ENCODE results near the gene AP1M1. TPM values are rescaled to one million over a fixed set of nuclear protein-coding genes. Genes with fewer than 3 reads are reported as not detected.
A peak's percentile ranks its signal among the peaks of the same experiment; 100 is the strongest.
"Not testable (repeated sequence)": the region's sequence is repeated elsewhere in the genome, so short reads cannot be mapped to it uniquely, and the experiment has no call there.

Gene AP1M1
- total RNA-seq, 1 donor from 2014 or later = 76.5 TPM

GRCh38 chr19:16259385-16260159 lies 61.9 kb downstream of the AP1M1 start:
- no peak for DNase-seq (ENCODE audit: low spot score)
- no peak for ATAC-seq

GRCh38 chr19:16260160-16260811 lies 62.6 kb downstream of the AP1M1 start:
- ATAC-seq (no peak), DNase-seq (ENCODE audit: low spot score) (no peak)

DNA sequence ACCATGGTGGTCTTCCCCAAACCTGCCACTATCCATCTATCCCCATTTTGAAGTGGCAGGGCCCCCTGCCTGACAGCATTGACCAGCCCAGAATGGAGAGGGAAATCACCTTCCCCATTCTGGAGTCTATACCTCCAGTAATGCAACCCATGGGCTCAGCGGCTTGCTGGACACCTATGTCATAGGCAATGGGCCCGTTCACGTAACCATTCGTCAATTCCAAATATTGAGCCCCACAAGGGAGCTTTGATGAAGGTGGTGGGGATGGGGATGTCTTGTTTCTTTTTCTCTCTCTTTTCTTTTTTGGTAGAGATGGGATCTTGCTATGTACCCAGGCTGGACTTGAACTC lies 63.1 kb downstream of the AP1M1 start:
- DNase-seq (ENCODE audit: low spot score) (no peak), ATAC-seq (no peak)

DNA sequence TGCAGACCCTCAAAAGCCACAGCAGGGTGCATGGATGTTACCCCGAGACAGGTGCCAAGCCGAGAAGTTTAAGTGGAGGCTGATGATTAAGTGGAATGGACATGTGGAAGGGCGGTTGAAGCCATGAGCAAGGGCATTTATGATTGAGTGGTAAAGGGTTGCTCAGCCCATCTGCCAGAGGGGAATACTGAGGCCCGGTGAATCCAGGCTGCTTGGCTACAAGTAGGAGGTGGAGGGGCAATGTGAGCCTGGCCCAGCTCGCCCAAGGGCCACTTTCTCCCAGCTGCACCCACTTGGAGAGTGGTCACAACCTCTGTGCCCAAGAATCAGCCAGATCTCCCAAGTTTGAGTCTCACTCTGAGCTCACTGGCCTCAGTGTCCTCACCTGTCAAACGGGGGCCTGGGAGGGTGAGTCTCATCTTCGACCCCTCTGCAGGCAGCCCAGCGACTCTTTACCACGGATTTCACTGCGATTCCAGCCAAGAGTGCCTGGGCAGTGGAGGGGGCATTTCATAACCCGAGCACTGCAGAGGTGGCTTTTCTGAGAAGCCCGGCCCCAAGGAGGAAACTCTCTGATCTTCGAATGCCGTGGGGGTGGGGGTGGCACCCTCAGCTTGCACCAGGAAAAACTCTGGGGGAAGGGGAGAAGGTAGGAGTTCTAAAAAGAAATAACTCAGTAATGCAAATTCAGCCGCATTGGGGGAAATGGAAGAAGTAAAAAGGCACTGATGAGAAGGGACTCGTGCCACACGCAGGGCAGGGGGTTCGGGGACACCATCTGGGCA lies 64.1 kb downstream of the AP1M1 start:
- no peak for ATAC-seq
- no peak for DNase-seq (ENCODE audit: low spot score)

- peak; percentile 88 for ATAC-seq
- DNase-seq (ENCODE audit: low spot score) = peak; percentile 83
Measured at GRCh38 chr19:16262618-16263017, 64.9 kb downstream of the AP1M1 start.

DNA sequence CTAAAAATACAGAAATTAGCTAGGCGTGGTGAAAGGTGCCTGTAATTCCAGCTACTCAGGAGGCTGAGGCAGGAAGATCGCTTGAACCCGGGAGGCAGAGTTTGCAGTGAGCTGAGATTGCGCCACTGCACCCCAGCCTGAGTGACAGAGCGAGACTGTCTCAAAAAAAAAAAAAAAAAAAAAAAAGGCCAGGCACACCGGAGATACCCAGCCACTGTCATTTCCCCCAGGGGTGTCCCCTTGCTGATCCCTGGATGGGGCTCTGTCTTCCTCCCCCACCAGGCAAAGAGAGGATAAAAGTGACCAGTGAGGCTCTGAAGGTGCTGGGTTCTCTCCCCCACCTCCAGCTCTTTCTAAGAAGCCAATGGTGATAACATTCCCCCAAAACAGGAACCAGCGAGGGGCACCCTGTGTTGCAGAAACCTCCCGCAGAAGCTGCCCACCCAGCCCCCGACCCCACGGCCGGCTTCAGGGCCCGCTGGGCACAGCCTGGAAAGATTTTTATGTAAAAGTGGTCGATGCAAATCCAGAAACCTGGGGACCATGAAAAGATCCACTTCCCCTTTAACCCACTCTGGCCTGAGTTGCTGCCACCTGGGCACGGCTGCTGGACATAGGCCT lies 65.5 kb downstream of the AP1M1 start:
- peak; percentile 53 for ATAC-seq

DNA sequence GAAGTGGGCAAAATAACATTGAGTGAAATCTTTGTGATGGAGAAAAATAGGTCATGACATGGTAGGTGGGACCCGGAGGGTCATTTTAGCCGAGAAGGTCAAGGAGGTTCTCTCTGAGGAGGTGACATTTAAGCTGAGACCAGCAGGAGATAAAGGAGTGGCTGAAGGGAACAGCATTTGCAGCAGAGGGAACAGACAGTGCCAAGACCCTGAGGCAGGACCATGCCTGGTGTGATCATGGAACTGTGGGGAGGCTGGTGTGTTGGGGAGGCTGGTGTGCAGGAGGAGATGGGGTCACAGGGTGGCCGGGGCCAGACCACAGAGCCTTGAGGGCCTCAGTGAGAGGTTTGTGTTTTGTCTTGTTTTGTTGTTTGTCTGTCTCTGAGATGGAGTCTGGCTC lies 67.5 kb downstream of the AP1M1 start:
- ATAC-seq (no peak), DNase-seq (ENCODE audit: low spot score) (no peak)

More for the DNA sequence above, 65.5 kb downstream of the AP1M1 start:
- no peak for DNase-seq (ENCODE audit: low spot score)

GRCh38 chr19:16265890-16266585 lies 68.3 kb downstream of the AP1M1 start:
- DNase-seq (ENCODE audit: low spot score) (no peak), ATAC-seq (no peak)

DNA sequence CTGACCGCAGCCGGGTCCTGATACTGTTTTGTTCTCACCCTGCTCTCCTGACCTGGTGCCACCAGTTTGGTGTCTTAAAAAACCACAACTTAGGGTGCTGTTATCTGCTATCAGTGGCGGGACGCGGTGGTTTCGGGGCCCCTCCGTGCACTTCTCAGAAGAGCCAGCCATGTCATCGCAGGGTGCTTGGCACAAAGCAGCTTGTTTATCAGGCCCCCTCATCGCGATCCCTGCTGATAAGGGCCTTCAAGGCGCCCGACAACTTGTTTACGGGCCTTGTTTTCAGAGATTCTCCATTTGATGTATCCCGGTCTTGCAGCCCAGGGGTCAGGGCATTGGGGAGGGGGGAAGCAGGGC lies 68.9 kb downstream of the AP1M1 start:
- DNase-seq (ENCODE audit: low spot score) (no peak), ATAC-seq (no peak)

GRCh38 chr19:16268676-16269319 lies 71.1 kb downstream of the AP1M1 start:
- DNase-seq (ENCODE audit: low spot score) (no peak), ATAC-seq (no peak)

GRCh38 chr19:16272945-16273344 lies 75.2 kb downstream of the AP1M1 start:
- ATAC-seq (no peak), DNase-seq (ENCODE audit: low spot score) (no peak)

- no peak for ATAC-seq
- DNase-seq (ENCODE audit: low spot score) = no peak
Measured at GRCh38 chr19:16274447-16274846, 76.7 kb downstream of the AP1M1 start.

- DNase-seq (ENCODE audit: low spot score) (no peak), ATAC-seq (no peak)
Measured at GRCh38 chr19:16280306-16280705, 82.6 kb downstream of the AP1M1 start.

DNA sequence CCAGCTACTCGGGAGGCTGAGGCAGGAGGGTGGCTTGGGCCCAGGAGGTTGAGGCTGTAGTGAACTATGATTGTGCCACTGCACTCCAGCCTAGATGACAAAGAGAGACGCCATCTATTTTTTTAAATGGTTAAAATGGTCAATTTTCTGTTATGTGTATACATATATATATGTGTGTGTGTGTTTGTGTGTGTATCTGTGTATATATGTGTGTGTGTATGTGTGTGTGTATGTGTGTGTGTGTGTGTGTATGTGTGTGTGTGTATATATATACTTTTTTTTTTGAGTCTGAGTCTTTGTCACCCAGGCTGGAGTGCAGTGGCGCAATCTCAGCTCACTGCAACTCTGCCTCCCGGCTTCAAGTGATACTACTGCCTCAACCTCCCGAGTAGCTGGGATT lies 84.0 kb downstream of the AP1M1 start:
- DNase-seq (ENCODE audit: low spot score) = no peak
- no peak for ATAC-seq

DNA sequence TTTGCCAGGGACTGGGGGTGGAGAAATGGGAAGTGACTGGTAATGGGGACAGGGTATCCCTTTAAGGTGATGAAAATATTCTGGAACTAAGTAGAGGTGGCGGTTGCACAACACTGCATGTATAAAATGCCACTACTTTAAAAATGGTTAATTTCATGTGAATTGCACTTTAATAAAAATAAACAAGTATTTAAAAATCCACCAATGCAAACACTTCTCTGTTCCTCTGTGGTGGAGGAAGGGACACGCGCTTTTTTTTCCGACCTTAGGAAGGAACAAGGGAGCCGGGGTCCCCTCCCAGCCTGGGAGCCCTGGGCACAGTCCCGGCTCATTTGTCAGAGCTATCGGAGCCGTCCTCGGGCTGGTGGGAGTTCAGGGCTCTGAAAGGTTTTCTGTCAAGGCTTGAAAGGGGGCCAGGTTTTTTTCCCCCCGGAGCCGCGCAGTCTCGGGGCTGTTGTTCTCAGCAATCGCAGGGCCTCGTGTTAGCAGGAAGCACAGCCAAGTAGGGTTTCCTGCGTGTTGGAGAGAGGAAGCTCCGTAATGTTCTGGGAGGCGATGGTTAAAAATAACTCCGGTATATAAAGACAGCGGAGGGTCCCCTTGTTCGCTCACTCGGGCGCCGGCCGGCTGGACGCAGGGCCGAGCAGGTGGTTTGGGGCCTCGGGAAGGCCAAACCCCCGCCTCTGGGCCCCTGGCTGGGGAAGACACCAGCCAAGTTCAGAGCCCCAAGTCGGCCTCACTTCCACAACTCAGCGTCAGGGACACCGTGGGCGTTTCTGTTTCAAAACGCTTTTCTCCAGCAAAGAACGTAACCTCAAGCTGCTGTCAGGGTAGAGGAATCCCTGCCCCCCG lies 85.7 kb downstream of the AP1M1 start:
- peak; percentile 66 for DNase-seq (ENCODE audit: low spot score)
- ATAC-seq = peak; percentile 69

GRCh38 chr19:16284505-16284904 lies 86.8 kb downstream of the AP1M1 start:
- no peak for DNase-seq (ENCODE audit: low spot score)
- no peak for ATAC-seq

DNA sequence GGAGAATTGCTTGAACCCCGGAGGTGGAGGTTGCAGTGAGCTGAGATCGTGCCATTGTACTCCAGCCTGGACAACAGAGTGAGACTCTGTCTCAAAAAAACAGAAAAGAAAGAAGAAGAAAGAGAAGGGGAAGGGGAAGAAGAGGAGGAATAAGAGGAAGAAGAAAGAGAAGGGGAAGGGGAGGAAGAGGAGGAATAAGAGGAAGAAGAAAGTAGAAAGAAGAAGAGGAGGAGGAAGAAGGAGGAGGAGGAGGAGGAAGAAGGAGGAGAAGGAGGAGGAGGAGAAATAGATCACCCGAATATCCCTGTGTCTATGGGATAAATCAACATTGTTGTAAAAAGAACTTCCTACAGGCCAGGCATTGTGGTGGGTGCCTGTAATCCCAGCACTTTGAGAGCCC lies 87.4 kb downstream of the AP1M1 start:
- ATAC-seq; DNase-seq (ENCODE audit: low spot score): not testable (repeated sequence)

DNA sequence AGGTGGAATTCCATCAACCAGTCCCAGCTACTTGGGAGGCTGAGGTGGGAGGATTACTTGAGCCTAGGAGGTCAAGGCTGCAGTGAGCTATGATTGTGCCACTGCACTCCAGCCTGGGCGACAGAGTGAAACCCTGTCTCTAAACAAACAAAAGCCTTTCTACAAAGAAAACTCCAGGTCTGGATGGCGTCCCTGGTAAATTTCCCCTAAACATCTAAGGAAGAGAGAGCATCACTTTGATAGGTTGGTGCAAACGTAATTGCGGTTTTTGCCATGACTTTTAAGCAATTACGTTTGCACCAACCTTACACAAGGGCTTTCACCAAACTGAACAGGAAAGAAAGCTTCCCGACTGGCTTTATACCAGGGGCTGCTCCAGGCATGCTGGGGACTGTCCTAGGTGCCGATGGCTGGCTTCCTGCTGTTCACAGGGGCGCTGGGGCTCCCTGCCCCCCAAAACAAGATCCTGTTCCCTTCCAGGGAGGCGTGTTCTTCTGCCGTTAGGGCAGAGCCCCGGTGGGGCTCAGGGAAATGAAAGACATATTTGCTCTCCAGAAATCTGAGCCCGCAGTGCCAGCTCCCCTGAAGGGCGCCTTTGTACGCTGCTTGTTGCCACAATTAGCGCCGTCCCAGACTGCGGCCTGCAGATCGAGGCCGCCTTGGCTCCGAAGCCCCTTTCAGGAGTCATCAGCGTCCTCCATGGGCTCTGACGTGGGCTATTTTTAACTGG lies 88.2 kb downstream of the AP1M1 start:
- DNase-seq (ENCODE audit: low spot score) (no peak), ATAC-seq (peak; percentile 32)

GRCh38 chr19:16288544-16288943 lies 90.8 kb downstream of the AP1M1 start:
- ATAC-seq (peak; percentile 29), DNase-seq (ENCODE audit: low spot score) (no peak)
